SJCRH30 (cell line): Measurements from ENCODE around the gene CA4. TPM values are rescaled to one million over a fixed set of nuclear protein-coding genes. Genes with fewer than 3 reads are reported as not detected.
"Not testable (repeated sequence)": the region's sequence is repeated elsewhere in the genome, so short reads cannot be mapped to it uniquely, and the experiment has no call there.

ENCODE experiments used
- DNase-seq, 2 experiments: peaks; one replicate each; pipeline ENCODE4 v3.0.0-alpha.2; 2015 to 2020
- H3K27ac ChIP-seq: fragments of 250-450 bp; sonication (Bioruptor Pico); 2 replicates; pipeline ENCODE4 v1.5.1; 2020; ENCODE audit warnings: mild to moderate bottlenecking, moderate library complexity
- H3K27me3 ChIP-seq: fragments of 250-450 bp; sonication (Bioruptor Pico); 2 replicates; pipeline ENCODE4 v1.5.1; 2020; ENCODE audit warnings: mild to moderate bottlenecking, moderate library complexity
- H3K36me3 ChIP-seq: fragments of 250-450 bp; sonication (Bioruptor Pico); 2 replicates; pipeline ENCODE4 v1.5.1; 2020; ENCODE audit warnings: mild to moderate bottlenecking, moderate library complexity
- H3K4me1 ChIP-seq: fragments of 250-450 bp; sonication (Bioruptor Pico); 2 replicates; pipeline ENCODE4 v1.5.1; 2020; ENCODE audit warnings: mild to moderate bottlenecking, moderate library complexity
- H3K4me3 ChIP-seq: fragments of 250-450 bp; sonication (Bioruptor Pico); 2 replicates; pipeline ENCODE4 v1.5.1; 2020; ENCODE audit warnings: mild to moderate bottlenecking, moderate library complexity
- H3K9me3 ChIP-seq: fragments of 250-450 bp; sonication (Bioruptor Pico); replicated peaks from 2 replicates; pipeline ENCODE4 v1.5.1; 2020; ENCODE audit warnings: mild to moderate bottlenecking, moderate library complexity
- total RNA-seq: library from RNA; depleted of rRNA; stranded (reverse); fragments of >200 nt; shearing (Covaris generic); gene quantifications from 2 replicates; pipeline ENCODE4 v1.2.3, GENCODE V29; 2014

Gene CA4
- total RNA-seq, 1 experiment from 2014 or later: not detected

DNA sequence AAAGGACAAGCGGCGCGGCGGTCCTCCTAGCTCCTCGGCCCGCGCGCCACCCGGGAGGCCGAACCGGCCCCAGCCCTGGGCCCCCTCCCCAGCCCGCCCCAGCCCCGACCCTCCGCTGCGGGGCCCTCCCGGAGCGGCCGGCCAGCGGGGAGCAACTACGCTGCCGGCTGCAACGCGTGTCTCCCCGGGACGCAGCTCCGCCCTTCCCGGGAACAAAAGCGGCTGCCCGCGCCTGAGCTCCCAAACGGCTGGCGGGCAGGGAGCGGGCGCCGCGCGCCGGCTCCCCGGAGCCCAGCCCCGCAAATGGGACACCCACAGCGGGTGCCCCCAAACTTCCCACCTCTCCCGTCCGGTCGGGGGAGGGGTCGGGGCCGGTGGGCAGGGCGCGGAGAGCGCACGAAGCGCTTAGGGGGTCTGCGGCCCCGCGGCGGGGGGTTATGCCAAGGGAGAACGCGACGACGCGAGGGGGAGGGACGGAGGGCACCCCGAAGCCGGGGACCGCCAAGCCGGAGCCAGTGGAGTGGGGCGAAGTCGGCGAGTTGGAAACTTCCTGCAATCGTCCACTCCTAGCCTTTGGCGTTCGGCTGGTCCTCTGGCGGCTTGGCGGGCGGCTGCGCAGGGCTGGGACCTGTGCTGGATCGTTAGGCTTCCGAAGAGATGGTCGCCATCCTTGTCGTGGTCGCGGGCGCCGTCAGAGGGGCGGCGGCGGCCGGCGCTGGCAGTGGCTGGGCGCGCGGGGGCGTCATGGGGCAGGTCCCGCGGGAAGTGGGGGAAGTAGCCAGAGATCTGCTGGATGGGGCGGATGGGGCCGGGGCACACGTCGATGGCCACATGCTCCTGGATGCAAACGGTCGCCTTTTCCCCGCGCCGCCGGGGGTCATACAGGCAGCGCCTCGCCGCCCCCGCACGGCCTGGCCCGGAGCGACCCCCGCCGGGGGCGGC, 29.7 kb upstream of the CA4 start:
- H3K27ac ChIP-seq, H3K27me3 ChIP-seq, H3K9me3 ChIP-seq, H3K36me3 ChIP-seq, H3K4me3 ChIP-seq, H3K4me1 ChIP-seq, DNase-seq: not testable (repeated sequence)

DNA sequence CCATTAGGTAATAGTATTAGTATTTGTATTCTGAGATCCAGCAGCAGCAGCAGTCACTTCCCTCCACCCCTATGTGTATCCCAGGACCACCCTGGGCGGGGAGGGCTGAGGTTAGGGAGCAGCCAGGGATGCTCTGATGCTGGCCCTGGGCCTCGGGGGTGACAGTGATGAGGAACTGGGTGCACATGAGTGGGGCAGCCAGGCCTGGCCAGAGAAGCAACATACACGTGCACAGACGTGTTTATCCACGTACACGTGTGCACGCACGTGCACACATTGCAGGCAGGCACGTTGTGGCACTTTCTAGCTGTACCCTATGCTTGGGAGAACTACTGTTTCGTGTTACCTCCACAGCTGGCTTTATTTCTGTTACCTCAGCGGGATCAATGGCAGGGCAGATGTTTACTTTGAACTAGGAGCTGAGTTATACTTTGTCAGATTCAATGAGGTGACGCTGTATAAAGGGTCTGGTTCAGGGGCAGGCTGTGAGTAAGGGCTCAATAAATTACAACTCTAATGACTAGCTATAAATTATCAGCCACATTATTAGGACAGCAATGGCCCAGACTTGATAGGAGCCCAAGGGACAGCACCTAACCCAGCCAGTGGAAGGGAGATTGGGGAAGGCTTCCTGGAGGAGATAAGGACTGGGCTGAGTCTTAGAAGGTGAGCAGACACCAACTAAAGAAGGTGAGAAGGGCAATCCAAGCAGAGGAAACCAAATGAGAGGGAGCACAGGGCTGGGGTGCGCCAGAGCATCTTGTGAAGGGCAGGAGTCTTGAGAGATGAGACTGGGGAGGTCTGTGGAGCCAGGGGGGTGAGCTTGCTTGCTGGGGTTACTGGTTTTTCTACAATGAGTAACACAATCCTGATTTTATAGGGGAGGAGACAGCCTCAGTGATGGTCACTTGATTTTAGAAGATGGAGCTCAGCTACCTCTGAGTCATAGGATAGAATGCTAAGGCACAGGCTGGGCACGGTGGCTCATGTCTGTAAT, 22.4 kb upstream of the CA4 start:
- H3K9me3 ChIP-seq: no peaks in the 10 kb centered on the region
- H3K4me3 ChIP-seq: no peak overlapping the region
- H3K4me1 ChIP-seq: no peaks in the 10 kb centered on the region
- H3K27me3 ChIP-seq: no peaks in the 10 kb centered on the region
- no peak for DNase-seq
- H3K27ac ChIP-seq: no peak overlapping the region
- H3K36me3 ChIP-seq: no peaks in the 10 kb centered on the region; the same call in 1 of the 2 replicates

DNA sequence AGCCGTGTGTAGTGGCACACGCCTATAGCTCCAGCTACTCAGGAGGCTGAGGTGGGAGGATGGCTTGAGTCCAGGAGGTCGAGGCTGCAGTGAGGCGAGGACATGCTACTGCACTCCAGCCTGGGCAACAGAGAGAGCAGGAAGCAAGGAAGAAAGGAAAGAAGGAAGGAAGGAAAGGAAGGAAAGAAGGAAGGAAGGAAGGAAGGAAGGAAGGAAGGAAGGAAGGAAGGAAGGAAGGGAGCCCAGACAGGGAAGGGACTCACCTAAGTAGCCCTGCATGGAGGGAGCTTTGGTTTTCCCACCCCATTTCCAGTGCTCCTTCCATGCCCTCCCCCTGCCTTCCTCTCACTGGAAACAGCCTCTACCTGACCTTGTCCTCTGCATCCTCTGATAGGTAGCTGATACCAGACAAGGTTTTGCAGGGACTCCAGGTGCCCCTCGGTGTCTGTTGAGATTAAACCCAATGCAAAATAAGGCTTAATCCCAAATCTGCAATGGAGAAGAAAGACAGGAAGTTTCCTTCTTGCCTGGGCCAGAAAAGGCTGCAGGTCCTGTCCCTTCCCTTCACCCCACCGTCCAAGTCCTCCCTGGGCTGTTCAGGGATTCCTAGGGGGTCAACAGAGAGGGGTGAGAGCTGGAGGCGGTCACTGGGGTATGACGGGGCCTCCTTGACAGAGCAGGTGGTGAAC, 21.5 kb upstream of the CA4 start:
- no peak for DNase-seq
- Histone ChIP-seq H3K27me3 (no peaks in the 10 kb centered on the region), H3K4me1 (no peaks in the 10 kb centered on the region), H3K4me3 (no peak overlapping the region), H3K36me3 (no peaks in the 10 kb centered on the region; the same call in 1 of the 2 replicates), H3K27ac (no peak overlapping the region), H3K9me3 (no peaks in the 10 kb centered on the region)

DNA sequence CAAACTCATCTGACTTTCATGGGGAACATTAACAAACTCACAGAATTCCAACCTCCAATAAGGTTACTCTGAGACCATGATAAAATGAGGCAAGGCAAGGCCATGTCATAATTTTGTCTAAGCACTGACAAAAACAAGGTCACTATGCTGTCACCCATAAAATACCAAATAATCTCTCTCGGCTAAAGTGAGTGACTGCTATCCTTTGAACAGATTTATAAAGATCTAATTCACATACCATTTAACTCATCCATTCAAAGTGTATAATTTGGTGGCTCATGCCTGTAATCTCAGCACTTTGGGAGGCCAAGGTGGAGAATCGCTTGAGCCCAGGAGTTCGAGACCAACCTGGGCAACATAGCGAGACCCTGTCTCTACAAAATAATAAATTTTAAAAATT, 20.6 kb upstream of the CA4 start:
- no peak for DNase-seq
- no peaks in the 10 kb centered on the region for H3K27me3 ChIP-seq
- no peak overlapping the region for H3K4me3 ChIP-seq
- H3K4me1 ChIP-seq: no peaks in the 10 kb centered on the region; the same call in 1 of the 2 replicates
- no peaks in the 10 kb centered on the region for H3K9me3 ChIP-seq
- H3K36me3 ChIP-seq: no peaks in the 10 kb centered on the region; the same call in 1 of the 2 replicates
- H3K27ac ChIP-seq: no peak overlapping the region

DNA sequence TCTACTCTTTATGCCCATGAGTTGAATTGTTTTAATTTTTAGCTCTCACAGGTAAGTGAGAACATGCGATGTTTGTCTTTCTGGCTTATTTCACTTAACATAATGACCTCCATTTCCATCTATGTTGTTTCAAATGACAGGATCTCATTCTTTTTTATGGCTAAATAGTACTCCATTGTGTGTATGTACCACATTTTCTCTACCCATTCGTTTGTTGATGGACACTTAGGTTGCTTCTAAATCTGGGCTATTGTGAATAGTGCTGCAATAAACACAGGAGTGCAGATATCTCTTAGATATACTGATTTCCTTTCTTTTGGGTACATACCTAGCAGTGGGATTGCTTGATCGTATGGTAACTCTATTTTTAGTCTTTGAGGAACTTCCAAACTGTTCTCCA, 19.3 kb upstream of the CA4 start:
- H3K4me3 ChIP-seq: no peak overlapping the region
- H3K36me3 ChIP-seq: no peaks in the 10 kb centered on the region; the same call in 1 of the 2 replicates
- no peaks in the 10 kb centered on the region for H3K9me3 ChIP-seq
- no peak for DNase-seq
- H3K27ac ChIP-seq: no peak overlapping the region
- no peaks in the 10 kb centered on the region; the same call in 1 of the 2 replicates for H3K4me1 ChIP-seq
- H3K27me3 ChIP-seq: no peaks in the 10 kb centered on the region

DNA sequence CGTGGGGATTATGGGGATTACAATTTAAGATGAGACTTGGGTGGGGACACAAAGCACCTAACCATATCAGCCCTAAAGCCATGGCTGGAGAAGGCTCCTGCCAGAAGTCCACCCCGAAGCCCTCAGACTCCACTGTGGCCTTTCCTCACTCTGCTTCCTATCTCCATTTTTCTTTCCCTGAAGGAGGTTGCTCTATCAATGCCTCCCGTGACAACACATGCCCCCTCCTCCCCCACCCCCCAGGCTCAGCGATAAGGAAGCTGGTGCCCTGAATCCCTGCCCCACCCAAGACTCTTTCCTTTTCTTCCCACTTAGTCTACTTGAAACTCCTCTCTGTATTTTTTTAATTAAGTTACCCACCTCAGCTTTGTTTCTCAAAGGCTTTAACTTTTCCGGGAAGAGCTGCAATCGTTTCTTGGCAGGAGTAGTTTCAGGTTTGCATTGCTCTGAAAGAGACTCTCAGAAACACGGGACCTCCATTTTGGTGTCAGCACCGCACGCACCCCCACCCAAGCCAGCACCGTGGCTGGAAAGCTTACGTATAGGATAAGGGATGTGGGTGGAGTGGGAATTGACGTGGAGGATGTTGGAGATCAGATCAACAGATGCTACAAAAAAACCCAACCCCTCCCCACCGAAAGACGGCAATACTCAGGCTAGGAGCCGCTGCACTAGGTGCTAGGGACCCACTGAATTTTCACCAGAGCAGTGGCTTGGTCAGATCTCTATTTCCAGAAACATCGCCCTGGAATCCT, 15.2 kb upstream of the CA4 start:
- Histone ChIP-seq H3K27ac (no peak overlapping the region), H3K36me3 (no peaks in the 10 kb centered on the region; the same call in 1 of the 2 replicates), H3K4me1 (peaks cover 2% of the 10 kb centered on the region; the same call in 1 of the 2 replicates), H3K9me3 (no peaks in the 10 kb centered on the region), H3K27me3 (no peaks in the 10 kb centered on the region), H3K4me3 (peak overlapping the region; percentile 71)
- DNase-seq: peak in 1 of 2 experiments; percentile 21

DNA sequence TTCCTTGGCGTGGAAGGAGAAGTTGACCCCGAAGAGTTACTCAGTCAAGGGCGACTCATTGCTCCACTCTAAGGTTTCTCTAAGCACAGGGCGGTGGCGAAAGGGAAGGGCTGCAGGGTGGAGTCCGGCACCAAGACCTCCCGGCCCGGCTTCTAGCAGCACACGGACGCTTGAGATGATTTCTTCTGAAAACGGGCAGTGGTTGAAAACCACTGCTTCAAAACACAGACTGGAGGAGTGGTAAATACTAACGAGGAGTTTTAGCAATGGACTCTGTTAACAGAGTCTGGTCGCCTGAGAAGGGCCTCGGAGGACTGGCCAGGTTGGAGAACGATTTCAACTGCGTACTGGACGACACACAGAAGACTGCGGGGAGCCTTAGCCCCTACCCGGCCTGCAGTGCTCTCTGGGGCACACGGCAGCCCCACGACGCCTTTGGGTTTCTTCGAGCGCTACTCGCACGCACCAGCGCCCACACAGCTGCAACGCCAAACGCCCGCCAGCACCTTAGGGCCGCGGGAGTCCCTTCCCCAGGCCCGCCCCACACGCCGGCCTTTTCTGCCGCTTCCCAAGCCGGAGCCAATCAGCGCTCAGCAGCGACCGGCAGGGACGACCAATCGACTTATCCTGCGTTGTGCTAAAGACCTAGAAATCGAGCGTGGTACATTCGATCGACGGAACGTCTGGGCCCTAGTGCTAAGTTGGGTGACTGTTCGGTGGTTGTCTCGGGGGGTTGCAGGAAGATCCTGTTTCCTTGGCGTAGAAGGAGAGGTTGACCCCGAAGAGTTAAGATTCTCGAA, 14.4 kb upstream of the CA4 start:
- Histone ChIP-seq H3K27ac (peak overlapping the region; percentile 8; the same call in 1 of the 2 replicates), H3K36me3 (no peaks in the 10 kb centered on the region; the same call in 1 of the 2 replicates), H3K9me3 (no peaks in the 10 kb centered on the region), H3K4me1 (peaks cover 2% of the 10 kb centered on the region; the same call in 1 of the 2 replicates), H3K4me3 (peak overlapping the region; percentile 71), H3K27me3 (no peaks in the 10 kb centered on the region)
- peak; percentile 89 to 93 for DNase-seq

DNA sequence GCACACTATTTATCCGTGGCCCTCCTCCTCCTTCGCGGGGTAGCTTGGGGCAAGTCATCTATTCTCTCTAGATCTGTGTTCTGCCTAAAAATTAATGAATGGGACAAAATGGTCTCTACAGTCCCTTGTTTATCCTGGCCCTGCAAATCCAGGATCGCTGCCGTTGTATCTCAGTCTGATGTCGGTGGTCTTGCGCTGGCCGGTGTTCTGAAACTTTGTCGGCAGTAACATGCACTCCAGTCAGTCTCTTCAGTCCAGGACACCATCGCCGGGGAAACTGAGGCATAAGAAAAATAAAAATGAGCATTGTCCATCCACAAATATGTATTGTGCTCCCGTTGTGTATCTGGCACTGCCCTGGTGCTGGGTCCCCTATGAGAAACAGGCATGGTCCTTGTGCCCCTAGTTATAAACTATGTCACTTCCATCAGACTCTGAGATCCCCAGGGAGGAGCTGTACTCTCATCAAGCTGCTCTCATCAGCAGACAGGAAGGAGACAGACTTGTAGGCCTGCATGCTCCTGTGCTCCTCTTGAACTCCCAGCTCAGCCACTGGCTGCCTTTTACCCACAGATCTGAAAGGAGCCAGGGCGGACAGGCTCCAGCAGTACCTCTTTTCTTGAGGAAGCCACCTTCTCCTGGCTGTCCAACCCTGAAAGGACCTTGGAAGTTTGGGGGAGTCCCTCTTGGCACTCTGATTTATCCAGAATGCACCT, 13.7 kb upstream of the CA4 start:
- Histone ChIP-seq H3K27ac (no peak overlapping the region), H3K36me3 (no peaks in the 10 kb centered on the region; the same call in 1 of the 2 replicates), H3K27me3 (no peaks in the 10 kb centered on the region), H3K9me3 (no peaks in the 10 kb centered on the region), H3K4me3 (peak overlapping the region; percentile 71), H3K4me1 (peaks cover 2% of the 10 kb centered on the region; the same call in 1 of the 2 replicates)
- no peak for DNase-seq

DNA sequence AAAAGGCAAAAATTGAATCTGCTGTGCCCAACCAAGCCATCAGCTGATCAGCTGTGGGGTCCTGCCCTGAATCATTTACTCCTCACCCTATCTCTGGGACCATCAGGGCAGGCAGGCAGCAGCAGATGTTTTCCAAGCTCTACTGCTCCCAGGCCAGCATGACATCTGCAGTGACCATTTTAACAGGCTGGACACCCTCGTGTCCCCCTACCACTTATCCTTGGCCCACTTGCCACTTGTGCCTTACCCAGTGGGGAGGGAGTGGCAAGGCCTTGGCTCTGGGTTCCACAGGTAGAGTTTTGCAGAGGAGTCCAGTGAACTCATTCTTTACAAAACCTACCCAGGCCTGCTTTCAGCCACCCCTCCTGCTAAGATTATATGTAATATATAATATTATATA, 12.0 kb upstream of the CA4 start:
- peaks cover 2% of the 10 kb centered on the region; the same call in 1 of the 2 replicates for H3K4me1 ChIP-seq
- DNase-seq: no peak
- no peaks in the 10 kb centered on the region for H3K27me3 ChIP-seq
- H3K36me3 ChIP-seq: no peaks in the 10 kb centered on the region
- H3K4me3 ChIP-seq: no peak overlapping the region
- no peak overlapping the region for H3K27ac ChIP-seq
- no peaks in the 10 kb centered on the region for H3K9me3 ChIP-seq

DNA sequence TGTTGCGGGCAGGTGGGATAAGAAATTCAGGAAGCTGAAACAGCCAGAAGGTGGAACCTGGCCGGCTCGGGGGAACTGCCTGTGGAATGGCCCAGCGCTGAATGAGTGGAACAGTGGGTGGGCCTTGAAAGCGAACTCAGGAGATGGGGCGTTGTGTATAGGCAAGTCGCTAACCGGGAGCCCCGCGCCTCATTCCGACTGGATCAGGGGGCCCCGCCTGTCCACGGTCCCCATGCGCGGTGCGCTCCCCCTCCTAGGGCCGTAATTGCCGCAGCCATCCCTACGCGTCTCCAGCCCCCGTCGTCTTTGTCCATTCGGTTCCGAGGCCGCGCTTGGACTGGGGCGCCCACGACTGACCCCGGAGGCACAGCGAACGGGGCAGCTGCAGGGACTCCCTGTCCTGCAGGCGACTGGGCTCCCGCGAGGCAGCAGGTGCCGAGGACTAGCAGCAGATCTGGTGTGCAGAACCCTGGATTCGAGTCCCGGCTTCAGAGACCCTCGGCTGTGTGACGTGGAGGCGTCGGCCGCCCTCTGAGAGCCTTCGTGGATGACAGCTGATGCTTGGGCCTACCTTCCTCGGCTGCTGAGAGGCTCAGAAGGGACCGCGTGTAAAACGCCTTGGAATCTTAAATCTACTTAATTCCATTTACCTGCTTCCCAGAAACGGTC, 10.9 kb upstream of the CA4 start:
- DNase-seq: no peak
- H3K27me3 ChIP-seq: no peaks in the 10 kb centered on the region

DNA sequence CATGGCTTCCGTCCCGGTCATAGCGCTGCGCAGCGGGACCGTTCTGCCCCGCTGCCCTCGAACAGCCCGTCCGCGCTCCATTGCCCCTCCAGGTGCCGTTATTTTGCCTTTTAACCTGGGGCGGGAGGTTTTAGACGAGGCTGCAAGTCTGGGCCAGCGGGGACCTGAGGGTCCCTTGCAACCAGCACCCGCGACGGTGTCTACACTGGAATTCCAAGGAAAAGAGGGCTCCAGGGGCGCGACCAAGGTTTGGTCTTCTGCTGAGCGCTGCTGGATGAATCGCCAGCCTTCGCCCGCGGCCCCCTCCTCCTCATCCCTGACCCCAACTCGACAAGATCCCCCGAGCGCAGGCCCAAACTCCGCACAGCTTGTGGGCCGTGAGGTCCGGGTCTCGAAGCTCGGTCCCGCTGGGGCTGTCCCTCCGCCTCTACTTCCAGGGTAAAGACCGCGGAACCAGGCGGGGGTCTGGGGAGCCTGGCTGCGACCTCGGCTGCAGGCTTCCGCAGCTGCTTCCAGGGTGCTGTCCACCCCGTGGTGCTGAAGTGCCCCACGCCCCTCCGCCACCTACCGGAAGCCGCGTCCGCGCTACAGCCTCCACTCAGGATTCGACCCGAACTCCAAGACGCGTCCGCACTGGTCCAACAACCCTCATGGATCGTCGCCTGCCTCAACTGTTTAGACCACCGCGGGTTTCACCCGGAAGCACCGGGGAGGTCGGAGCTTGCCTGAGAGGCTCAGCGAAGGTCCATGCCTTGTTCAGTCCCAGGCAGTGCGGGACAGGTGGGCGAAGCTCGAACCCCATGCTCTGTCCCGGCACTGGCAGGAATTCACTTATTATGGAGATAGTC, 10.1 kb upstream of the CA4 start:
- peak; percentile 27 to 34 for DNase-seq
- H3K36me3 ChIP-seq: no peaks in the 10 kb centered on the region
- no peak overlapping the region for H3K4me3 ChIP-seq
- no peaks in the 10 kb centered on the region for H3K9me3 ChIP-seq
- no peaks in the 10 kb centered on the region for H3K27me3 ChIP-seq
- H3K27ac ChIP-seq: no peak overlapping the region
- peaks cover 2% of the 10 kb centered on the region; the same call in 1 of the 2 replicates for H3K4me1 ChIP-seq

More for the DNA sequence above, 10.9 kb upstream of the CA4 start:
- peaks cover 2% of the 10 kb centered on the region; the same call in 1 of the 2 replicates for H3K4me1 ChIP-seq
- no peak overlapping the region for H3K27ac ChIP-seq
- no peaks in the 10 kb centered on the region for H3K36me3 ChIP-seq
- H3K4me3 ChIP-seq: no peak overlapping the region
- no peaks in the 10 kb centered on the region for H3K9me3 ChIP-seq
